Stimulated activated memory B cell treated with anti-CD40 and anti-IgM and Interleukin-4, amounts not matched to agents 10 μg/mL and 1 μg/mL and 100 μg/mL, for 72 hours (primary cell): ENCODE measurements around the gene TAF11L3.
"Not testable (repeated sequence)": the region's sequence is repeated elsewhere in the genome, so short reads cannot be mapped to it uniquely, and the experiment has no call there.

Experiments used
- ATAC-seq: fragments of 150-1000 bp; cut with Tn5 transposase; 2 replicates; pipeline ENCODE4 v1.10.0; 2021
- H3K27ac Mint-ChIP-seq: one replicate; pipeline ENCODE4 v1.8.0; 2022; ENCODE audit warnings: mild to moderate bottlenecking, mixed read lengths
- H3K27me3 Mint-ChIP-seq: one replicate; pipeline ENCODE4 v1.8.0; 2022; ENCODE audit warnings: mixed read lengths
- H3K36me3 Mint-ChIP-seq: one replicate; pipeline ENCODE4 v1.8.0; 2022; ENCODE audit warnings: mixed read lengths
- H3K4me1 Mint-ChIP-seq: one replicate; pipeline ENCODE4 v1.8.0; 2022; ENCODE audit warnings: mixed read lengths
- H3K4me3 Mint-ChIP-seq: one replicate; pipeline ENCODE4 v1.8.0; 2022; ENCODE audit warnings: mild to moderate bottlenecking, moderate library complexity, mixed read lengths
- H3K9me3 Mint-ChIP-seq: one replicate; pipeline ENCODE4 v1.8.0; 2022; ENCODE audit warnings: mixed read lengths

Gene TAF11L3

DNA sequence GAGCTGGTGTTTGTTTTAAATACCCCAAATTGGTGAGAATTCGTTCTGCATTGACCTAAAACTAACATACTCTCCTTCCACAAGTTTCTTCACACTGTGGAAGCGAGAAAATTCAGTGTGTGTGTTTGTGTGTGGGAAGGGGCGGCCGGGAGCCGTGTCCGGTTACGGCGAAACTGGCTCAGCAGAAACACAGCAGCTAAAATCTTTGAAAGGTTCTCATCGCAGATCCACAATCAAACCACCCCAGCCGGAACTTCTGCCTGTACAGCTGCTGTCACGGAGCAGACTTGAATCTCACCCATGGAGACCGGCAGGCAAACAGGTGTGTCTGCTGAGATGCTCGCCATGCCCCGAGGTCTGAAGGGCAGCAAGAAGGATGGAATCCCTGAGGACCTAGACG, 3.3 kb downstream of the TAF11L3 start, which contains the start of gene TAF11L4:
Gene TAF11L4 (plus strand): TSS at position 301 of the 400 bp plus-strand sequence.
- H3K4me1 Mint-ChIP-seq, H3K27me3 Mint-ChIP-seq, ATAC-seq, H3K4me3 Mint-ChIP-seq, H3K9me3 Mint-ChIP-seq, H3K36me3 Mint-ChIP-seq, H3K27ac Mint-ChIP-seq: not testable (repeated sequence)

DNA sequence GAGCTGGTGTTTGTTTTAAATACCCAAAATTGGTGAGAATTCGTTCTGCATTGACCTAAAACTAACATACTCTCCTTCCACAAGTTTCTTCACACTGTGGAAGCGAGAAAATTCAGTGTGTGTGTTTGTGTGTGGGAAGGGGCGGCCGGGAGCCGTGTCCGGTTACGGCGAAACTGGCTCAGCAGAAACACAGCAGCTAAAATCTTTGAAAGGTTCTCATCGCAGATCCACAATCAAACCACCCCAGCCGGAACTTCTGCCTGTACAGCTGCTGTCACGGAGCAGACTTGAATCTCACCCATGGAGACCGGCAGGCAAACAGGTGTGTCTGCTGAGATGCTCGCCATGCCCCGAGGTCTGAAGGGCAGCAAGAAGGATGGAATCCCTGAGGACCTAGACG, 6.8 kb downstream of the TAF11L3 start, which contains the start of gene TAF11L5:
Gene TAF11L5 (plus strand): TSS at position 301 of the 400 bp plus-strand sequence.
- not testable (repeated sequence) for ATAC-seq, H3K36me3 Mint-ChIP-seq, H3K4me1 Mint-ChIP-seq, H3K27me3 Mint-ChIP-seq, H3K9me3 Mint-ChIP-seq, H3K4me3 Mint-ChIP-seq, H3K27ac Mint-ChIP-seq

DNA sequence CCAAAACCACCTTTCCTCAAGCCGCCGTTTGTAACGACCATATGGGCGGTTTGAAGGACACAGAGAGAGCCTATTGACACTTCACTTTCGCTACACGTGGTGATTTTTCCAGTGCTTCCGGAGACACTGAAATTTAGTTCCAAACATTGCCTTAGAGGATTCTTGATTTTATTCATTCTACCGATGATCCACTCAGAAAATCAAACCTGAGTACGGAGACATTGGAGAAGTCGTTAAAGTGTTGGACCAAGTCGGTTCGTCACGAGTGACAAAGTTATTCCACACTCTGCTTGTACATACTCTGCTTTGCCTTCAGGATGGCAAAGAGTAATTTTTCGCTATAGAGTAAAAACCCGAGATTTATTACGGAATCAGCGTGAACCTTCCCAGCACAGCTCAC, 8.3 kb downstream of the TAF11L3 start:
- not testable (repeated sequence) for ATAC-seq, H3K4me3 Mint-ChIP-seq, H3K27me3 Mint-ChIP-seq, H3K4me1 Mint-ChIP-seq, H3K27ac Mint-ChIP-seq, H3K36me3 Mint-ChIP-seq, H3K9me3 Mint-ChIP-seq

DNA sequence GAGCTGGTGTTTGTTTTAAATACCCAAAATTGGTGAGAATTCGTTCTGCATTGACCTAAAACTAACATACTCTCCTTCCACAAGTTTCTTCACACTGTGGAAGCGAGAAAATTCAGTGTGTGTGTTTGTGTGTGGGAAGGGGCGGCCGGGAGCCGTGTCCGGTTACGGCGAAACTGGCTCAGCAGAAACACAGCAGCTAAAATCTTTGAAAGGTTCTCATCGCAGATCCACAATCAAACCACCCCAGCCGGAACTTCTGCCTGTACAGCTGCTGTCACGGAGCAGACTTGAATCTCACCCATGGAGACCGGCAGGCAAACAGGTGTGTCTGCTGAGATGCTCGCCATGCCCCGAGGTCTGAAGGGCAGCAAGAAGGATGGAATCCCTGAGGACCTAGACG, 10.2 kb downstream of the TAF11L3 start, which contains the start of gene TAF11L6:
Gene TAF11L6 (plus strand): TSS at position 301 of the 400 bp plus-strand sequence.
- not testable (repeated sequence) for H3K27ac Mint-ChIP-seq, H3K4me1 Mint-ChIP-seq, H3K27me3 Mint-ChIP-seq, H3K9me3 Mint-ChIP-seq, H3K36me3 Mint-ChIP-seq, ATAC-seq, H3K4me3 Mint-ChIP-seq
